ENCODE measurements around the gene INAFM1.
"Not testable (repeated sequence)": the region's sequence is repeated elsewhere in the genome, so short reads cannot be mapped to it uniquely, and the experiment has no call there.

The INAFM1 gene

GRCh38 chr19:47257411-47258169 lies 17.1 kb upstream of the INAFM1 start:
- Histone ChIP-seq H3K27me3 (ENCODE audit: control insufficient read depth, insufficient read depth, low read length) (no peaks in the 10 kb centered on the region), H3K9ac (no peak overlapping the region), H3K4me3 (ENCODE audit: low read depth, low read length) (peak overlapping the region; percentile 55), H3K4me2 (ENCODE audit: low read length) (peak overlapping the region; percentile 62), H3K36me3 (ENCODE audit: control insufficient read depth, insufficient read depth, low read length) (no peaks in the 10 kb centered on the region), H3K4me1 (peaks cover 9% of the 10 kb centered on the region), H3K9me3 (ENCODE audit: control insufficient read depth, low read length) (no peaks in the 10 kb centered on the region), H3K79me2 (peaks cover 18% of the 10 kb centered on the region), H2AFZ (peak overlapping the region; percentile 81), H3K27ac (peak overlapping the region; percentile 82)
- TF ChIP-seq, protein P1, sequence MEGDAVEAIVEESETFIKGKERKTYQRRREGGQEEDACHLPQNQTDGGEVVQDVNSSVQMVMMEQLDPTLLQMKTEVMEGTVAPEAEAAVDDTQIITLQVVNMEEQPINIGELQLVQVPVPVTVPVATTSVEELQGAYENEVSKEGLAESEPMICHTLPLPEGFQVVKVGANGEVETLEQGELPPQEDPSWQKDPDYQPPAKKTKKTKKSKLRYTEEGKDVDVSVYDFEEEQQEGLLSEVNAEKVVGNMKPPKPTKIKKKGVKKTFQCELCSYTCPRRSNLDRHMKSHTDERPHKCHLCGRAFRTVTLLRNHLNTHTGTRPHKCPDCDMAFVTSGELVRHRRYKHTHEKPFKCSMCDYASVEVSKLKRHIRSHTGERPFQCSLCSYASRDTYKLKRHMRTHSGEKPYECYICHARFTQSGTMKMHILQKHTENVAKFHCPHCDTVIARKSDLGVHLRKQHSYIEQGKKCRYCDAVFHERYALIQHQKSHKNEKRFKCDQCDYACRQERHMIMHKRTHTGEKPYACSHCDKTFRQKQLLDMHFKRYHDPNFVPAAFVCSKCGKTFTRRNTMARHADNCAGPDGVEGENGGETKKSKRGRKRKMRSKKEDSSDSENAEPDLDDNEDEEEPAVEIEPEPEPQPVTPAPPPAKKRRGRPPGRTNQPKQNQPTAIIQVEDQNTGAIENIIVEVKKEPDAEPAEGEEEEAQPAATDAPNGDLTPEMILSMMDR (IDR thresholded peaks at IDR 0.05) = no peak

DNA sequence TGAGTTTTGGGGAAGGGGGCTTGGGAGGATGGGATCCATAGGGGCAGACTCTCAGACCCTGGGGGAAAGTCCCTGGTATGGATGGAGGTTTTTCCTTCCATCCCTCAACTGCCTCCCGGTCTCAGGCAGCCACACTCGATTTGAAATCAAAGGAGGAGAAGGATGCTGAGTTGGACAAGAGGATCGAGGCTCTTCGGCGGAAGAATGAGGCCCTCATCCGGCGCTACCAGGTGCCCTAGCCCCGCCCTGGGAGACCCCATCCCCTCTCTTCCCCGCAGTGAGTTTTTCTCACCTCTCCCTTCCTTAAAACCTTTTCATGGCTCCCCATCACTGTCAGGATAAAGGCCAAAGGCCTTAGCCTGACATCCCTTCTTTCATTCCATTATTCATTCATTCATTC lies 16.3 kb upstream of the INAFM1 start:
- Histone ChIP-seq H3K9ac (no peak overlapping the region), H3K36me3 (ENCODE audit: control insufficient read depth, insufficient read depth, low read length) (no peaks in the 10 kb centered on the region)

GRCh38 chr19:47258895-47259555 lies 15.7 kb upstream of the INAFM1 start:
- H3K36me3 ChIP-seq (ENCODE audit: control insufficient read depth, insufficient read depth, low read length) = no peaks in the 10 kb centered on the region
- H3K79me2 ChIP-seq = peaks cover 18% of the 10 kb centered on the region
- H3K9me3 ChIP-seq (ENCODE audit: control insufficient read depth, low read length) = no peaks in the 10 kb centered on the region
- H3K27me3 ChIP-seq (ENCODE audit: control insufficient read depth, insufficient read depth, low read length) = no peaks in the 10 kb centered on the region
- peaks cover 9% of the 10 kb centered on the region for H3K4me1 ChIP-seq
- TF ChIP-seq, protein P1 (IDR thresholded peaks at IDR 0.05) = no peak
- no peak overlapping the region for H2AFZ ChIP-seq
- H3K9ac ChIP-seq = no peak overlapping the region
- no peak overlapping the region for H3K4me2 ChIP-seq (ENCODE audit: low read length)
- H3K27ac ChIP-seq = peak overlapping the region; percentile 82
- H3K4me3 ChIP-seq (ENCODE audit: low read depth, low read length) = no peak overlapping the region

More for the DNA sequence above, 16.3 kb upstream of the INAFM1 start:
- H3K4me3 ChIP-seq (ENCODE audit: low read depth, low read length) = no peak overlapping the region
- peaks cover 9% of the 10 kb centered on the region for H3K4me1 ChIP-seq
- TF ChIP-seq, protein P1 (IDR thresholded peaks at IDR 0.05) = no peak
- no peaks in the 10 kb centered on the region for H3K27me3 ChIP-seq (ENCODE audit: control insufficient read depth, insufficient read depth, low read length)
- H3K27ac ChIP-seq = peak overlapping the region; percentile 82
- peaks cover 18% of the 10 kb centered on the region for H3K79me2 ChIP-seq
- H3K9me3 ChIP-seq (ENCODE audit: control insufficient read depth, low read length) = no peaks in the 10 kb centered on the region
- H2AFZ ChIP-seq = no peak overlapping the region
- H3K4me2 ChIP-seq (ENCODE audit: low read length) = no peak overlapping the region

DNA sequence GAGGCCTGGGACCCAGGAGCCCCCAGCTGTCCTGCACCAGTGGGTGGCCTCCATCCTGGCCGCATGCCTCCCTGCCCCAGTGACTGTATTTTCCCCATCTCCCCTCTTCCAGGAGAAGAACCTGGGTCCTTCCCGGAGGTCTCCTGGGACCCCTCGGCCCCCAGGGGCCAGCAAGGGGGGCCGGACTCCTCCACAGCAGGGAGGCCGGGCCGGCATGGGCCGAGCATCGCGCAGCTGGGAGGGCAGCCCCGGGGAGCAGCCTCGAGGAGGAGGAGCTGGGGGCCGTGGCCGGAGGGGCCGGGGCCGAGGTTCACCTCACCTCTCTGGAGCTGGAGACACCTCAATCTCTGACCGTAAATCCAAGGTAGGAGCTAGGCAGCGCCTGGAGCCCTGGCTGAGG lies 14.2 kb upstream of the INAFM1 start:
- Histone ChIP-seq H3K4me2 (ENCODE audit: low read length) (no peak overlapping the region), H3K79me2 (peaks cover 18% of the 10 kb centered on the region), H3K4me1 (peaks cover 9% of the 10 kb centered on the region), H3K9me3 (ENCODE audit: control insufficient read depth, low read length) (no peaks in the 10 kb centered on the region), H3K4me3 (ENCODE audit: low read depth, low read length) (no peak overlapping the region), H3K27ac (no peak overlapping the region), H2AFZ (no peak overlapping the region), H3K9ac (no peak overlapping the region), H3K36me3 (ENCODE audit: control insufficient read depth, insufficient read depth, low read length) (no peaks in the 10 kb centered on the region), H3K27me3 (ENCODE audit: control insufficient read depth, insufficient read depth, low read length) (no peaks in the 10 kb centered on the region)
- TF ChIP-seq, protein P1 (IDR thresholded peaks at IDR 0.05) = no peak

GRCh38 chr19:47261946-47262793 lies 12.5 kb upstream of the INAFM1 start:
- H3K9ac ChIP-seq; H3K4me2 ChIP-seq (ENCODE audit: low read length); H3K27ac ChIP-seq; H3K9me3 ChIP-seq (ENCODE audit: control insufficient read depth, low read length); H3K36me3 ChIP-seq (ENCODE audit: control insufficient read depth, insufficient read depth, low read length); H2AFZ ChIP-seq; H3K27me3 ChIP-seq (ENCODE audit: control insufficient read depth, insufficient read depth, low read length); H3K4me1 ChIP-seq; H3K4me3 ChIP-seq (ENCODE audit: low read depth, low read length): not testable (repeated sequence)
- peaks cover 18% of the 10 kb centered on the region for H3K79me2 ChIP-seq
